ENCODE data around the gene PHACTR3.
"Not testable (repeated sequence)": the region's sequence is repeated elsewhere in the genome, so short reads cannot be mapped to it uniquely, and the experiment has no call there.

Gene PHACTR3

GRCh38 chr20:59591061-59591460 lies 13.3 kb upstream of the PHACTR3 start:
- DNase-seq, result no peak

GRCh38 chr20:59596690-59597089 lies 7.7 kb upstream of the PHACTR3 start:
- no peak for DNase-seq

DNA sequence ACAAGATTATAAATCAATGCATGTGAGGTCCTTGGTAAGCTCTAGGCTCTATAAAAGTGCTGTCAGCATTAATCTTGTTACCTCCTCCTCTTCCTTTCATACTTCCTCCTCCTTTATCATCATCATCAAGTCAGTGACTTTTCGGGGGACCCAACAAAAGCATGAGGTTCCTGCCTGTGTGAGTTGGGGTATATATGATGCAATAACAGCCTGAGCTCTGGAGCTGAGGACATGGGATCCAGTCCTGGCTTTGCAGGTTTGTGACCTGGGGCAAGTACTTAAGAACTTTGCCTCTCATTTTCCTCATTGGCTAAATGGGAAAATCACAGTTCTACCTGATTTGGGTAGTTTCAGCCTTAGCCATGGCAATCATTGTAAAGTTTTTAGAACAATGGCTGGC lies 7.1 kb upstream of the PHACTR3 start:
- DNase-seq, result no peak

GRCh38 chr20:59598625-59599310 lies 5.6 kb upstream of the PHACTR3 start:
- peak; percentile 60 for DNase-seq

DNA sequence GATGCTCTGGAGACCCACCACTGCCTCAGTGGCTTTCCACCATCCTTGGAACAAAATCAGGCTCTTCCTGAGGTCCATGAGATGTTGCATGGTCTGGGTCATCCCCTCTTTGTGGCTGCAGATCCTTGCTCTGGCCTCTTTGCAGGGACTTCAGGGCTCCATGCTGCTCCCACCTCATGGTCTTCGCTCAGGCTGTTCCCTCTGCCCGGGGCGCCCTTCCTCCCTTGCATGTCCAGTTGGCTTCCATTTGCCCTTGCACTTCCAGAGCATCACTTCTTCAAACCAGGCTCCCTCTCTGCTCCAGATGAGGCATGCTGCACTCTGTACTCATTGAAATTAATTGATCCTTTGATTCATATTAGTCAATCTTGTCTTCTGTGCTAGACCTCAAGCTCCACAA lies 4.4 kb upstream of the PHACTR3 start:
- no peak for DNase-seq

- no peak for DNase-seq
These were observed 3.9 kb upstream of the PHACTR3 start for GRCh38 chr20:59600472-59600871.

- no peak for DNase-seq
These were observed 1.7 kb upstream of the PHACTR3 start for GRCh38 chr20:59602546-59603080.

GRCh38 chr20:59603176-59603575 lies 1.2 kb upstream of the PHACTR3 start:
- no peak for DNase-seq

DNA sequence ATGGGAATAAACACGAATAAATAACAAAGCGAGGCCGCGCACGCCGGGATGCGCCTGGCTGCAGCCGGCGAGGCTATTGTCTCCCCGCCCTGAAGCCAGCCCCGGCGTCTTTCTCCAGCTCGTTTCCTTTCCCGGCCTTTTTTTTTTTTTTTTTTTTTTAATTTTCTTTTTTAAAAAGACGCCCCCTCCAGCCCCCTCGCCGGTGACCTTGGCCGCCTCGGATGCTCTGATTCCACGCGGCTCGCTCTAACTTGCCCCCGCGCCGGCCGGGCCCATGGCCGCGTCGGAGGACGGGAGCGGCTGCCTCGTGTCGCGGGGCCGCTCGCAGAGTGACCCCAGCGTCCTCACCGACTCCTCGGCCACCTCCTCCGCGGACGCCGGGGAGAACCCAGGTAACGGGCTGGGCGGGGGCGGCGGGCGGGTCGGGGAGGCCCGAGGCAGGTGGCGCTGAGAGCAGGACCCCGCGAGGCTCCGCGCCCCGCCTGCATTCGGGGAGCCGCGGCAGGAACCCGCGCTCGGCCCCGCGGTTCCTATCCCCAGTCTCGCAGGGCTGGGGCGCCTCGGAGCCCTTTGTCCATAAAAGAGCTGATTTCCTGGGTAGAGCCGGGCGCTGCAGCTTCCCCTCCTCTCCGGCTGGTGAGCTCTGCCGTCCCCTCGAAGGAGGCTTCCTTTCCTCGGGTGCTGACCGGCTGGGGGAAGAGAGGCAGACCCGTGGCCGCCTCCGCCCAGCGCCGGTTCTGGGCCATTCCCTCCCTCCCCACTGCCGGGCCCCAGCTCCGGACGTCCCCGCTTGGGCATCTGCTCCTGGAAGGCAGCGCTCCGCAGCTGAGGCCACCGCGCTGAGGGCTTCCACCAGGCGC lies 631 bp downstream of the PHACTR3 start:
- DNase-seq, result no peak

- DNase-seq, result no peak
These were observed 1.4 kb downstream of the PHACTR3 start for GRCh38 chr20:59605601-59606364.

DNA sequence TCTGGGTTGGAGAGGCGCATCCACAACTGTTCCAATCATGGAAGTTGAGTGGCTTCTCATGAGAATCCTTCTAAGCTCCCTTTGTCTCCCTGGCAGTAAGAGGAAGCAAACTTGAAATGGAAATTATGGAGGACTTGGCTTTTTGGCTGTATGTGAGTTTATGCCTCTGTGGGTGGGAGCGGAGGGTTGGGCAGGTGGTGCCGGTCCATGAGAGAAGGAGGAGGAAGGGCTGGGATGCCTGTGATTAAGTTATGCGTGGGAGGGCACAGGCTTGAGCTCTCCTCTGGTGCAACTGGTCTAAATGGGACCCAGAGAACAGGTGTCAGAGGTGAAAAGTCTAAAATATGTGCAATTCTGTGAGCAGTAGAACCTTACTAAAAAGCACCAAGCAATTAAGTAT lies 2.2 kb downstream of the PHACTR3 start:
- no peak for DNase-seq

DNA sequence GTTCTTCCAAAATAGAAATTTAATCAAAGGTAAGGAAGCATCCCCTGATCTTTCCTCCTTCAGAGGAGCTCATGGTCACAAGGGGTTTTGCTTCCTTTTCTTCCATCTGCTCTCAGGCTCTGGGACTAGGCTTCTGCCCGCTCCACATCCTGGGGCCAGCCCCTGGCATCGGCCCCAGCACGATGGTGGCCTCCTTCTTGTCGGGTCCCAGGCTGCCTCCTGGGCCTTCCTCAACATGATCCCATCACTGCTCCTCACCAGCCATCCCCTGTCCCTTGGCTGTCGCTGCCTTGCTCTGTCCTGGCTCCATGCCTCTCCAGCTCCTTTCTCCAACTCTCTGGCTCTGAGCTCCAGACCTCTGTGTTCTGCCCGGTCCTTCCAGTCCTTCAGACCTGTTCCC lies 4.1 kb downstream of the PHACTR3 start:
- DNase-seq, result no peak

- DNase-seq, result no peak
These were observed 4.5 kb downstream of the PHACTR3 start for GRCh38 chr20:59608871-59609270.

DNA sequence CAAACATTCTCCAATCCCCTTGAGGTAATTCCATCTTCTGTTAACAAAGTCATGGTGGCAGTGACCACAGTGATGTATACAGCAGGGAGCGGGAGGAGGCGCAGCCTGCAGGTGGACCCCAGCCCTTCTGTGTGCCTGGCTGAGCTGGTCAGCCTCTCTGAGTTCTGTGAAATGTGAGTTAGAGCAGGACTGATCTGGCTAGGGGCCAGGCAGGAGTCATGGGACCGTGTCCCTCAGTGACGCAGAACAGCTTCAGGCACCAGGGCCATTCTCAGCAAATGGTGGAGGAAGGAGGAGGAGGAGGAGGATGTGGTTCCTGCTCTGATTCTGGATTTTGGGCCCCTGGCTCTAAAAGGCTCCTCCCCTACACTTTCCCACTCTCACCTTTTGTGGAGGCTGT lies 6.9 kb downstream of the PHACTR3 start:
- DNase-seq, result no peak

DNA sequence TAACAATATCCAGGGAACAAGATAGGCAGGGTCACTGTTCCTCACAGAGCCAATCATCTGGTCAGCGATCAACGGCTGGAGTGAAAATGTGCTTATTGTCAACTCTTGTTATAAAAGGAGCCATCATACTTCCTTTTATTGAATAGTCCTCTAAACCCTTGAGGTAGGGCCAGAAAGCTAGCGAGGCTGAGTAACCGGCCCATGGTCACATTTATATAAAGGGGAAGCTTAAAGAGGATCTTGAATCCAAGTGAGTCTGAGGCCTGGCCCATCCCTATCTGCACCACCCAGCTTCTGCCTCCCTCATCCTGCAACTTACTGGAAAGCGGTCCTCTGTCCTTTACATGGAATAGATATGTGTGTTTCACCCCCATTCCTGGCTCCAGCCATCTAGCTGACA lies 9.5 kb downstream of the PHACTR3 start:
- DNase-seq, result no peak

DNA sequence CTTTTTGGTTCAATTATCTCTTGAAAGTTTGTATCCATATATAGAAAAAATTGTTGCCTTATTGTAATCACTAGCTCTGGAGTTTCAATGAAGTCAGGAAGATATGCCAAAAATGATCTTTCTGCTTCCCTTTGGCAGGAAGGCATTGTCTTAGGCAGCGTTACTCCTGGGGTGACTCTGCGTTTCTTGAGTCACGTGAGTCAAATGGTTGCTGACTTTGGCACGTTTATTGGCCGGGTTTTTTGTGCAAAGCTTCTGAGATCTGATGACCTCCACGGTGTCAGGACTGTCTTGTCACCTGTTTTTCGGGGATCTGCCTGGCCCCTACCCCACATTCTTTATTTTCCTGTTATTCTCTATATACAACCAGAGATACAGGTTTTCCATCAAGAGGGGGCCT lies 10.4 kb downstream of the PHACTR3 start:
- DNase-seq, result no peak

- DNase-seq, result no peak
These were observed 12.0 kb downstream of the PHACTR3 start for GRCh38 chr20:59616306-59616705.

DNA sequence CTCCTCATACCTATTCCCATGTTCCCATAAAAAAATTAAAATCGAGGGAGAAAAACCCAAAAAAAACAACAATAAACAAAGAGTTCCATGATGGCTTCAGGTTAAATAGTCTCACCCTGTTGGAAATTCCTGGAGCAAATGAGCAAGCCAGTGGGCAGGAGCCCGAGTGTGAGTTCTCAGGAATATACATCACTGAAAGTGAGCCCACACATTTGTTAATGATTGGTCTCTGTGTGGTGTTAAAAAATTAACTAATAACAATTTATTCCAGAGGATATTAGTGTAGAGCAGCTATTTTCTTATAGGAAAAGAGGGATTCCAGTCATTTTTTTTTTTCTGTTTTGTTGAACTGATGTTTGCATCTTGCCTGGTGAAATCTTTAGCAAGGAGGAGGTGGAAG lies 12.9 kb downstream of the PHACTR3 start:
- DNase-seq, result no peak

DNA sequence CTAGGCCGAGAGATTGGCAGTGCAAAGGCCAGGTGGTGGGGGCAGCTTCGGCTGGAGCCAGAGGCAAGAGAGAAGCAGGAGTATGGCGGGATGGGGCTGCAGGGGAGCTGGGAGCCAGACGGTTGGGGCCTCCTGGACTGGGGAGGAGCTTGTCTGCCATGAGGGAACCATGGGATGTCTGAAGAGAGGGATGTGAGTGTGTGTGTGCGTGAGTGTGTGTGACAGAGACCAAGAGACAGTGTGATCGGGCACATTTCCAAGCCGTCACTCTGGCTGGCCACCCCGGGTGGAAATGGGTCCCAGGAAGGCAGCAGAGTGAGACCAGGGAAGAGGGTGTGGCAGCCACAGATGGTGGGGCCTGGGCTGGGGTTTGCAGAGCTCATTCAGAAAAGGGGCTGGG lies 13.8 kb downstream of the PHACTR3 start:
- no peak for DNase-seq

- DNase-seq, result not testable (repeated sequence)
These were observed 14.2 kb downstream of the PHACTR3 start for GRCh38 chr20:59618585-59618984.

DNA sequence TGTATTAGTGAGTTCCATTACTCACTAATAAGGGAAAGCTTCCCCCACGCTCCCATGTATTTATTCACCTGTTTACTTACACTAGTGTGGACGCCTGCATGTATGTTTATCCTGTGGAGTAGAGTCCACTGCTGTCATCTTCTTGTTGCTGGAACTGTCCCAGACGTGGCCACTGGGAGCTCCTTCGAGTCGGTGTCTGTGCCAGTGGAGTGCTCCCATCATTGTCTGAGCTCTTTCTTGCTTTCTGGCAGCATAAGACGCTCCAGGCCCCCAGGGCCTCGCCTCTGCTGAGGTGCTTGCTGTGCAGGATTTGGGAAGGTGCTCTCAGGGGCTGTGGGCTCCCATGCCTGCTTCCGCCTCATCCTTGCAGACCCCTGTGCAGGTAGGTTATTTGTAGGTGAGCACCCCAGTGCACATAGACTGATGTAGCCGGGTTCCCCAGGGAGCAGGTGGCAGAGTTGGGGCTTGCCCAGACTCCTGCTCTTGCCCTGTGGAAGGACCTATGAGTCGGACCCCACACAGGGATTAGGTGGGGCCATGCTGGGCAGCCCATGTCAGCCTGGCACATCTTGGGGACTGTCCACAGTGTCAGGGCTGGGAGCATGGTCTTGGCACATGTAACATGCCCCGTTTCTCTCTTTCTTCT lies 16.6 kb downstream of the PHACTR3 start:
- DNase-seq, result no peak

GRCh38 chr20:59622496-59622895 lies 18.2 kb downstream of the PHACTR3 start:
- DNase-seq, result no peak

GRCh38 chr20:59623133-59623532 lies 18.8 kb downstream of the PHACTR3 start:
- DNase-seq, result no peak
